HepG2 (cell line): Measurements from ENCODE around the gene MREG. TPM values are rescaled to one million over a fixed set of nuclear protein-coding genes. Genes with fewer than 3 reads are reported as not detected.

ENCODE experiments used
- ATAC-seq: fragments of 200-7000 bp; cut with Tn5 transposase; 3 replicates; pipeline ENCODE4 v1.9.1; 2020; ENCODE audit warnings: mild to moderate bottlenecking, moderate library complexity
- BruUV-seq: library from RNA; stranded (reverse); fragments of 400-500 nt; replicated peaks from 2 replicates; lab custom pipeline; 2021; lab: Mats Ljungman, UMichigan
- CTCF ChIA-PET: fragments of 300-600 bp; formaldehyde crosslinking; extraction: SDS; loops from one replicate; lab custom pipeline; 2021; ENCODE audit warnings: low total read pairs, inconsistent platforms, low intra/inter-chr PET ratio; lab: Yijun Ruan, JAX
- POLR2A ChIA-PET: fragments of 350-600 bp; sonication (Branson Sonifier 250); formaldehyde crosslinking; loops from one replicate; lab custom pipeline; 2020; ENCODE audit warnings: antibody characterized with exemption, inconsistent platforms; lab: Yijun Ruan, JAX
- DNase-seq: peaks from one replicate; pipeline ENCODE4 v3.0.0-alpha.2; 2015; ENCODE audit warnings: low spot score
- FAIRE-seq: peaks from 3 replicates; lab custom pipeline; 2011; peaks lifted over from hg19 to GRCh38; lab: Jason Lieb, UNC
- H2AFZ ChIP-seq: one replicate; pipeline ENCODE4 v1.6.1; 2011; ENCODE audit warnings: low read length, inconsistent platforms
- H3K27ac ChIP-seq: fragments of 300-600 bp; 3 replicates; pipeline ENCODE4 v1.8.0; 2011; ENCODE audit warnings: mixed run types, mild to moderate bottlenecking, mixed read lengths, low read length, inconsistent platforms; ENCODE audit not compliant: insufficient read depth; ENCODE audit errors: extremely low read length
- H3K27me3 ChIP-seq, 2 experiments: fragments of 200-600 bp in 1 of 2; 2 replicates in 1 of 2; 3 replicates in 1 of 2; pipeline versions ENCODE4 v1.6.0 to v1.8.0; 2011; ENCODE audit warnings: low read length in 2 of 2, mild to moderate bottlenecking in 2 of 2, moderate library complexity in 2 of 2, inconsistent platforms in 1 of 2; ENCODE audit not compliant: insufficient read depth in 2 of 2, control insufficient read depth in 1 of 2
- H3K36me3 ChIP-seq, 2 experiments: fragments of 200-600 bp in 1 of 2; replicated peaks in 1 of 2; 2 replicates in 1 of 2; 3 replicates in 1 of 2; pipeline versions ENCODE4 v1.5.1 to v1.8.0; 2011; ENCODE audit warnings: low read length in 2 of 2, inconsistent platforms in 1 of 2; ENCODE audit not compliant: insufficient read depth in 2 of 2, control insufficient read depth in 1 of 2
- H3K4me1 ChIP-seq: 2 replicates; pipeline ENCODE4 v1.5.1; 2012; ENCODE audit warnings: low read length, inconsistent platforms; ENCODE audit not compliant: insufficient read depth
- H3K4me2 ChIP-seq: 2 replicates; pipeline ENCODE4 v1.6.0; 2011; ENCODE audit warnings: low read depth, low read length, inconsistent platforms
- H3K4me3 ChIP-seq, 3 experiments: fragments of 200-600 bp in 1 of 3; sonication (generic), shearing (Covaris generic) in 1 of 3; replicated peaks in 1 of 3; 2 replicates each; pipeline ENCODE4 v1.5.1; 2011 to 2016; ENCODE audit warnings: low read length in 3 of 3, inconsistent platforms in 2 of 3, low read depth in 2 of 3, mild to moderate bottlenecking in 2 of 3, control low read depth in 1 of 3, mixed read lengths in 1 of 3; ENCODE audit not compliant: insufficient read depth in 1 of 3
- H3K79me2 ChIP-seq: one replicate; pipeline ENCODE4 v1.6.1; 2011; ENCODE audit warnings: low read length, inconsistent platforms; ENCODE audit not compliant: insufficient read depth
- H3K9ac ChIP-seq: 2 replicates; pipeline ENCODE4 v1.6.0; 2011; ENCODE audit warnings: mild to moderate bottlenecking, low read depth, low read length, inconsistent platforms; ENCODE audit not compliant: insufficient read depth
- H3K9me3 ChIP-seq: 2 replicates; pipeline ENCODE4 v1.5.1; 2012; ENCODE audit warnings: mild to moderate bottlenecking, low read length
- H4K20me1 ChIP-seq: 2 replicates; pipeline ENCODE4 v1.6.0; 2011; ENCODE audit warnings: inconsistent platforms, mild to moderate bottlenecking, low read length, moderate library complexity; ENCODE audit not compliant: insufficient read depth
- AGO1 ChIP-seq: fragments of 200-400 bp; formaldehyde crosslinking; IDR thresholded peaks from 2 replicates; pipeline ENCODE4 v1.6.1; 2017; ENCODE audit warnings: mild to moderate bottlenecking, low read depth, low read length, moderate library complexity; ENCODE audit not compliant: poor library complexity, severe bottlenecking
- CCAR2 ChIP-seq: fragments of 200-400 bp; formaldehyde crosslinking; optimal IDR thresholded peaks from 2 replicates; pipeline ENCODE3; 2018; ENCODE audit warnings: low read depth, mild to moderate bottlenecking, low read length, moderate library complexity
- SRSF9 ChIP-seq: fragments of 200-400 bp; formaldehyde crosslinking; IDR thresholded peaks from 2 replicates; pipeline ENCODE4 v1.6.1; 2018; ENCODE audit warnings: borderline replicate concordance, mild to moderate bottlenecking, low read depth, low read length; ENCODE audit not compliant: insufficient read depth, poor library complexity, severe bottlenecking
- ZBTB44 ChIP-seq: sonication (generic); formaldehyde crosslinking; IDR thresholded peaks from 2 replicates; pipeline ENCODE4 v1.4.0; 2020; ENCODE audit warnings: missing genetic modification reagents
- WGBS: methylation state at CpG from one replicate; pipeline ENCODE4 v1.1.6; 2017; ENCODE audit warnings: low lambda C conversion rate; 5-methylcytosine and 5-hydroxymethylcytosine counted together
- in situ Hi-C: cut with HindIII; loops from 2 replicates; pipeline ENCODE4 v1.10.0; 2017; ENCODE audit warnings: low pct_unique_long_range_greater_than_20kb; ENCODE audit not compliant: extremely low pct_ligation_motif_present
- intact Hi-C: fragments of 100-400 bp; cut with micrococcal nuclease; formaldehyde crosslinking; loops from one replicate; pipeline ENCODE4 v1.10.0; 2022; ENCODE audit not compliant: unreplicated experiment
- polyA plus RNA-seq, 8 experiments: library from polyadenylated mRNA; depleted of rRNA in 3 of 8; stranded (reverse) in 7 of 8; unstranded in 1 of 8; fragments of >200 nt; fragmentation: Illumina TruSeq in 4 of 8; extraction: Trizol in 4 of 8; gene quantifications; 2 replicates each; pipeline versions ENCODE4 v1.2.1 to v1.2.3, GENCODE V29; 2011 to 2016; ENCODE audit warnings: low read depth in 4 of 8, missing spikeins in 1 of 8, mixed read lengths in 1 of 8; ENCODE audit not compliant: insufficient read depth in 1 of 8
- total RNA-seq, 5 experiments: library from RNA; depleted of rRNA; stranded (reverse); fragments of >200 nt; fragmentation: Illumina TruSeq; extraction: Trizol; gene quantifications; 2 replicates each; pipeline ENCODE4 v1.2.3, GENCODE V29; 2016; ENCODE audit warnings: low read depth in 1 of 5
- TF ChIP-seq, protein P1 (sequence below): IDR thresholded peaks from 2 replicates; pipeline ENCODE4 v1.6.1; 2016; ENCODE audit warnings: missing compliant biosample characterization, missing genetic modification reagents, borderline replicate concordance

MREG gene
- total and polyA plus RNA-seq, 2 of the 13 experiments (the other 11 are each of a cell fraction or from before 2014, with no cell fraction given), result 7.5 to 23.3 TPM

GRCh38 chr2:216051350-216051749 lies 38.0 kb upstream of the MREG start:
- ATAC-seq, result no peak
- ChIA-PET POLR2A (no interaction called here), CTCF (no interaction called here)
- no peaks in the 10 kb centered on the region for H3K27me3 ChIP-seq
- no peak for FAIRE-seq
- peaks cover 26% of the 10 kb centered on the region for H3K4me1 ChIP-seq
- no peak overlapping the region for H3K9ac ChIP-seq
- no TSS peak for BruUV-seq
- peaks cover 13 to 45% of the 10 kb centered on the region in 2 experiments; a peak in 4 of 5 replicates for H3K36me3 ChIP-seq
- no peak overlapping the region for H3K4me2 ChIP-seq
- in situ Hi-C loops, result no loop called here
- H3K4me3 ChIP-seq, result no peak overlapping the region
- no peak overlapping the region for H3K27ac ChIP-seq
- 95% methylated on average over 3 of the region's 3 CpGs for WGBS
- TF ChIP-seq CCAR2 (no peak), SRSF9 (no peak), AGO1 (no peak), ZBTB44 (CRISPR knock-in tag) (no peak)
- TF ChIP-seq, protein P1, sequence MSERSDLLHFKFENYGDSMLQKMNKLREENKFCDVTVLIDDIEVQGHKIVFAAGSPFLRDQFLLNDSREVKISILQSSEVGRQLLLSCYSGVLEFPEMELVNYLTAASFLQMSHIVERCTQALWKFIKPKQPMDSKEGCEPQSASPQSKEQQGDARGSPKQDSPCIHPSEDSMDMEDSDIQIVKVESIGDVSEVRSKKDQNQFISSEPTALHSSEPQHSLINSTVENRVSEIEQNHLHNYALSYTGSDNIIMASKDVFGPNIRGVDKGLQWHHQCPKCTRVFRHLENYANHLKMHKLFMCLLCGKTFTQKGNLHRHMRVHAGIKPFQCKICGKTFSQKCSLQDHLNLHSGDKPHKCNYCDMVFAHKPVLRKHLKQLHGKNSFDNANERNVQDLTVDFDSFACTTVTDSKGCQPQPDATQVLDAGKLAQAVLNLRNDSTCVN, result no peak
- H4K20me1 ChIP-seq, result no peaks in the 10 kb centered on the region
- no peak for DNase-seq
- H2AFZ ChIP-seq, result no peak overlapping the region
- intact Hi-C loops, result no loop called here
- H3K79me2 ChIP-seq, result no peaks in the 10 kb centered on the region
- H3K9me3 ChIP-seq, result no peaks in the 10 kb centered on the region
